GM08714 (cell line): ENCODE data around the gene TMEM163.
"Not testable (repeated sequence)": the region's sequence is repeated elsewhere in the genome, so short reads cannot be mapped to it uniquely, and the experiment has no call there.

Source experiments
- H3K4me3 ChIP-seq: fragments of 200-500 bp; sonication (Bioruptor generic); 2 replicates; pipeline ENCODE4 v1.5.1; 2014; ENCODE audit warnings: mild to moderate bottlenecking, low read length, inconsistent platforms
- ZNF274 ChIP-seq: IDR thresholded peaks from 2 replicates; pipeline ENCODE4 v1.6.1; 2012; ENCODE audit warnings: mild to moderate bottlenecking, low read depth, low read length

The TMEM163 gene

GRCh38 chr2:134583997-134584520, 134.7 kb downstream of the TMEM163 start:
- no peak for TF ChIP-seq ZNF274

GRCh38 chr2:134583462-134583861, 135.3 kb downstream of the TMEM163 start:
- no peak for TF ChIP-seq ZNF274
- no peak overlapping the region for H3K4me3 ChIP-seq

More at GRCh38 chr2:134583997-134584520, 134.7 kb downstream of the TMEM163 start:
- no peak overlapping the region for H3K4me3 ChIP-seq

- no peak for TF ChIP-seq ZNF274
- H3K4me3 ChIP-seq = no peak overlapping the region
Observed at GRCh38 chr2:134582547-134582899, 136.3 kb downstream of the TMEM163 start.

GRCh38 chr2:134581877-134582546, 136.8 kb downstream of the TMEM163 start:
- H3K4me3 ChIP-seq = no peak overlapping the region
- TF ChIP-seq ZNF274 = no peak

- no peak for TF ChIP-seq ZNF274
- H3K4me3 ChIP-seq = no peak overlapping the region
Observed at GRCh38 chr2:134578316-134578715, 140.5 kb downstream of the TMEM163 start.

GRCh38 chr2:134576478-134576877, 142.3 kb downstream of the TMEM163 start:
- H3K4me3 ChIP-seq = no peak overlapping the region
- TF ChIP-seq ZNF274 = no peak

- H3K4me3 ChIP-seq = no peak overlapping the region
- TF ChIP-seq ZNF274 = no peak
Observed at GRCh38 chr2:134575888-134576287, 142.9 kb downstream of the TMEM163 start.

- H3K4me3 ChIP-seq = no peak overlapping the region
- no peak for TF ChIP-seq ZNF274
Observed at GRCh38 chr2:134574611-134575330, 144.0 kb downstream of the TMEM163 start.

- no peak overlapping the region for H3K4me3 ChIP-seq
- no peak for TF ChIP-seq ZNF274
Observed at GRCh38 chr2:134573724-134574123, 145.1 kb downstream of the TMEM163 start.

GRCh38 chr2:134573085-134573370, 145.8 kb downstream of the TMEM163 start:
- no peak overlapping the region for H3K4me3 ChIP-seq
- no peak for TF ChIP-seq ZNF274

- TF ChIP-seq ZNF274 = no peak
- H3K4me3 ChIP-seq = no peak overlapping the region
Observed at GRCh38 chr2:134572314-134573084, 146.3 kb downstream of the TMEM163 start.

- TF ChIP-seq ZNF274 = no peak
Observed at GRCh38 chr2:134570676-134571075, 148.1 kb downstream of the TMEM163 start.

GRCh38 chr2:134568413-134568812, 150.4 kb downstream of the TMEM163 start:
- TF ChIP-seq ZNF274 = no peak
- H3K4me3 ChIP-seq = no peak overlapping the region

More at GRCh38 chr2:134570676-134571075, 148.1 kb downstream of the TMEM163 start:
- no peak overlapping the region for H3K4me3 ChIP-seq

GRCh38 chr2:134567666-134568065, 151.1 kb downstream of the TMEM163 start:
- H3K4me3 ChIP-seq = no peak overlapping the region
- no peak for TF ChIP-seq ZNF274

GRCh38 chr2:134564955-134565354, 153.8 kb downstream of the TMEM163 start:
- not testable (repeated sequence) for H3K4me3 ChIP-seq
